HG03354 (cell line): ENCODE results near the gene ANKRD29.

Experiments used
- ATAC-seq: cut with Tn5 transposase; IDR thresholded peaks from one replicate; pipeline ENCODE4 v1.9.1; 2021; ENCODE audit warnings: mild to moderate bottlenecking; ENCODE audit not compliant: unreplicated experiment, poor library complexity, severe bottlenecking

The ANKRD29 gene

DNA sequence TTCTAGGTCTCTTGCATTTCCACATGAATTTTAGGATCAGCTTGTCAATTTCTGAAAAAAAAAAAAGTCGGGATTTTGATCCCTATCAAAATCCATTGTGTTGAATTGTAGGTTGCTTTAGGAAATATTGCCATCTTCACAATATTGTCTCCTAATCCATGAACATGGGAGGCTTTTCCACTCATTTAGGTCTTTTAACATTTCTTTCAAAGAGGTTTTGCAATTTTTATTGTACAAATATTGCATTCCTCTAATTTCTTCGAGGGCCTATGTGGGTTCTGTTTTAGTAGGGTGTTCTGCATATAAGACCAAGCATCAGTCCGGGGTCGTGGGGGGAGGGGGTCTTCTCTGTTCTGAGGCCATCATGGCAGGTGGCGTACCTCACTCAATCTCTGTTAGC, 25.8 kb upstream of the ANKRD29 start:
- no peak for ATAC-seq

DNA sequence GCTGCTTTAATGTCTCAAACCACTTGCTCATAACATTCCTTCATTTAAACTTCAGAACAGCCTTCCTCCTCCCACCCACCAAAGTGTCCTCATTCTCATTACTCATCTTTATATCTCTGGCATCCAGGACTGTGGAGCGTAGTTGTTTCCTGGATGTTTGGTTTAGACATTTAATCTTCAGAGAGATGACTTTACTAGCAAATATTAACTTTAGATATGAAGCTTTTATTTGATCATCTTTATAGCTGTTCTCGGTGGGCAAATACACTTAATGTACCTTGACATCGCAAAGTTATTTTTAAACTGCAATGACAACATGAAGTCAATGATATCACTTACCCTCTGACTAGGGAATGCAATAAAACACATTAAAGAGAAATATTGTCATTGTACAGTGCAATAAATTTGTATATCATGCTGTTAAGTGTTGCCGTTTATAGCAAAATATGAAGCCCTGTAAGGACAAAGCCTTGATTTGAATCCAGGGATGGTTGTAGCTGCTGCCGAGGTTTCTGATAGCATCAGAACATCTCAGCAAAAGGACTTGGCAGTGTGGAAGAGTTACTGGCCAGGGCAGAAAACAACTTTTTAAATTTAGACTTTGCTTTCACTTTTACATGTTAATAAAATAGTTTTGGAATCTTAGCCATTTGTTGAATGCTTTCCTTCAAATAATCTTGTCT, 21.9 kb upstream of the ANKRD29 start:
- ATAC-seq, result no peak

DNA sequence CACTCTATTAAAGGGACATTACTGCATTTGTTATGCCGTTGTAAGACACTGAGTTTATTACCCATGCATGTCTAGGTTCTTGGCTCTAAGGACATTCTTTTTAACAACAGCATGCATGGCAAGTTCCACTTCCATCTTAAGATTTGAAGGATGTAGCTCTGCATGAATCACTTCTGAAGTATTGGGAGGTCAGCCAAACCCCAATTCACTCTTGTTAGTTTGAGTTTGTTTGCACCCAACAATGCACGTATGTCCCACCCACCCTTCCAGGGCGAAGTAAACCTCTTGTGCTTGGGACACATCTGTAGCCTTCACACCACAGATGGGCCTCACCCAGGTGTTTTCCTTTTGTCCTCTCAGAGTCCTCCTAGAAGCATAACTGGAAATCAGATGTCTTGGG, 21.0 kb upstream of the ANKRD29 start:
- ATAC-seq, result no peak

DNA sequence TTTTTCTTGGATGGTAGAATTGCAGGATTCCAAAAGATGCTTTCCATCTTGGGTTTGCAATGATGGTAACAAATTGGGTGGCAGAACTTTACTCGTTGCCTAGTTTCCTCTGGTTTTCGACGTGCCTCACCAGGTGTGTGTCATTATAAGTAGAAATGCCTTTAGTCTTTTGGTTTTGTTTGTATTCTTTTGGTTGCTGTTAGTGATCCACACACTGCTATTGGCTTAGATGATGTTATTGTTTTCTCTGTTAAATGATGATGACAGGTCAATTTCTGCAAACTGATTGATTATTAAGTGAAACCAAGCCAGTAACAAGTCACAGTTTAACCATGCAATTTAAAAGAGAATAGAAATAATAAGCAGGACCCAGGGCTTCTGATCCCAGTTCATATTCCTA, 20.4 kb upstream of the ANKRD29 start:
- ATAC-seq, result no peak

DNA sequence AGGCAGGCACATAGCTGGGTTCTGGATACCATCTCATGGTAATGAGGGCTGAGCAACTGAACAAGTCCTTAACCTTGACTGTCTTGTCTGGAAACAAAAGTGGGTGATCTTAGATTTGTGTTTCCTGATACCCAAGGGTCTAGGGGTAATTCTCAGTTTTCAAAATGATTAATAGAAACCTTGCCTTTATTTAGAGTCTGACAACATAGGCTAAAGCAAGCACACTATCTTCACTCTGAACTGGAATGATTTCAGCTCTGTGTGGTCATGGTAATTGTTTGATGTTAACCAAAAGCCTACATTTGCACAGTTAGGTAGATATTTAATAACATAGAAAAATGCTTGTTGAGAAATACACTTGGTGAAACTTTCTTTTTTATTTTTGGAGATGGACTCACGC, 19.8 kb upstream of the ANKRD29 start:
- no peak for ATAC-seq

DNA sequence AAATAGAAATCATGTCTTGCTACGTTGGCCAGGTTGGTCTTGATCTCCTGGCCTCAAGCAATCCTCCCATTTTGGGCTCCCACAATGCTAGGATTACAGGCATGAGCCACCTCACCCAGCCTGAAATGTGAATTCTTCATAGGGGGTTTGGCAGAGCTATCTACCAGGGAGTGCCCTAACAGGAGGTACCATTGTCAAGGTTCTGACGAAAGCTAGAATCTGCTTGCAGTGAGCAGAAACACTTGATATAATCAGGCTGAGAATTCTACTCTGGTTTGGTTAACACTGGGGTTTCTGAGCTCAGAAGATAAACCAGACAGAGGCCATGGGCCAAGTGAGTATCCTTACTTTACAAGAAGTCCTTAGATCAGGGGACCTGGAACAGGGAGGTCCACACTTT, 19.3 kb upstream of the ANKRD29 start:
- ATAC-seq, result no peak

DNA sequence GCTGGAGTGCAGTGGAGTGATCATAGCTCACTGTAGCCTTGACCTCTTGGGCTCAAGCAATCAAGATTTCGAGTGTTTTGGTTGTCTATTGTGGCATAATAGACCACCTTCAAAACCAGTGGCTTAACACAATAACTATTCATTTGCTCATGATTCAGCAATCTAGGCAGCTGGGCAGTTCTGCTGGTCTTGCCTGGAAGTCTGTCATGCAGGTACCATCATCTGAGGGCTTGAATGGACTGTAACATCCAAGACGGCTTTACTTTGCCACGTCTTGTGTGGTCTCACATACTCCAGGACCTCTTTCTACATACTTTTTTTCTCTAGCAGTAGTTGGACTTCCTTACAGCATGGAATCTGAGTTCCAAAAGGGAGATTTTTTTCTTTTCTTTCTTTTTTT, 13.2 kb upstream of the ANKRD29 start:
- ATAC-seq, result no peak

DNA sequence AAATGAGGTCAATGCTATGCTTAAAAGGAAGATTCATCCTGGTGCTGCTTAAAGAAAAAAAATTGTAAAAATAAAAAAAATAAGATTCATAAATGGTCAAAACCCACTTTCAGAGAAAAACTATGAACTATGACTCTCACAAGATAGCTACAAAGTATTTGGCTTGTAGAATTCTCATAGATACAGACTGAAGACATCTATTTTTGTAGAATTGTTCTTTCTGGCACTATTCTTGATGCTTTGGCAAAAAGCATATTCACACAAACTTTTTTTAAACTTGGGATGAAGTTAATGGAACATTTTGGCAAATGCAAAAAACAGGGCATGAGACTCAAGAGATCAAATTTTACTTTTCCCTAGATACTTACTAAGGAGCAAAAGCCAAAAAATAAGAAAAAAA, 12.5 kb upstream of the ANKRD29 start:
- no peak for ATAC-seq

DNA sequence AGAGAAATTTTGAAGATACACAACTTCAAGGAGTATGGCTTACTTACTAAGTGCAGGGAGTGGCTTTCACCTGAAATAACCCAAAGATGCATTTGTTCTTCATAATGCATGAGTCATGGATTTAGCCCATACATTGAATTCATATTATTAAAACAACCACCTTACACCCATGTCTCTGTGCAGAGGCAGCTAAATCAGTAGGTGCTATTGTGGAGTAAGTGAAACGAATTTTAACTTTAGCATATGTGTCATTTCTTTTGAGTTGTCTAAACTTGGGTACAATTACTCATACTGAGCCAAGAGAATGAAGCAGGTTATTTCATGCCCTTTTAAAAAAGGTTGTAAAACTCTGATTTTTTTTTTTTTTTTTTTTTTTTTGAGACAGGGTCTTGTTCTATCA, 11.0 kb upstream of the ANKRD29 start:
- ATAC-seq, result no peak

DNA sequence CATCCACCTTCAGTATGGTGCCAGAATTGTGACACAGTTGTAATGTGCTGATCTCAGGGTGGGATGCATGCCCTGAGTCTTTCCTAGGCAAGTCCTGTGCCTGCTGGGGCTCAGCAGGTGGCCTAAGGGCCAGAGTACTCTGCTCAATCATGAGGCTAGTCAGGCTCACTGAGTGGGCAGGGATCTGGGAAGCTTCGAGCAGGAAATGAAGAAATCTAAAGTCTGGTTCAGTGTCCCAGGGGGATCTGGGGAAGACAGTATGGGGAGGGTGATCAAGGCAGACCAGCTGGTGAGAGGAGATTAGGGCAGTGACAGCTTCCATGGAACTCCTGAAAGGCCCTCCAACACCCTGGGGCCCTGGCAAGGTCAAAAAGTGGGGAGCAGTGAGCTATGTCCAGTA, 8.9 kb upstream of the ANKRD29 start:
- ATAC-seq, result no peak

DNA sequence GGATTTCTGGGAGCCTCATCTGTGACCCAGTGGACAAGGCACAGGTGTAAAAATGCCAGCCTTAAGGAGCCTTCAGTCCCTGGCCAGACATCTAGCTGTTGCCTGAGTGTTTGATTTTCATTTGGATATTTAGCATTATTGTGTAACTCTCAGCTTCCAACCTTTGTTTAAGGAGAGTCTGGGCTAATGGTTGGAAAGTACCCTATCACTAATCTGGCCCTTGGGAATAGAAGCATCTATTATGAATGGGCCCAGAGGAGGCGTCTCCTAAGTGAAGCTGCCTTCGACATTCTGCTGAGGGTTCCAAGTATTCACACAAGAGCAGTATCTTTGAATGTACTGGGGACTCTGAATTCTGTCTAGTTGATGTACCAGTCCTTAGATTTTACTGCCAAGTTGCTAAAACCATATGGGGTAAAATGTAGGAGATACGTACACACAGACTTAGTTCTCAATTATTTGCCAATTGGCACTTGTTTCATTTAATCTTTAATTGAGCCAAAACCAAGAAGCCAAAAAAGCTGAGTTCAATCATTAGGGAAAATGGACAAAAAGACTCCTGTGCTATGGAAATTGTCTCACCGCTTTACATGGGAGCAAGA, 7.2 kb upstream of the ANKRD29 start:
- ATAC-seq, result no peak

DNA sequence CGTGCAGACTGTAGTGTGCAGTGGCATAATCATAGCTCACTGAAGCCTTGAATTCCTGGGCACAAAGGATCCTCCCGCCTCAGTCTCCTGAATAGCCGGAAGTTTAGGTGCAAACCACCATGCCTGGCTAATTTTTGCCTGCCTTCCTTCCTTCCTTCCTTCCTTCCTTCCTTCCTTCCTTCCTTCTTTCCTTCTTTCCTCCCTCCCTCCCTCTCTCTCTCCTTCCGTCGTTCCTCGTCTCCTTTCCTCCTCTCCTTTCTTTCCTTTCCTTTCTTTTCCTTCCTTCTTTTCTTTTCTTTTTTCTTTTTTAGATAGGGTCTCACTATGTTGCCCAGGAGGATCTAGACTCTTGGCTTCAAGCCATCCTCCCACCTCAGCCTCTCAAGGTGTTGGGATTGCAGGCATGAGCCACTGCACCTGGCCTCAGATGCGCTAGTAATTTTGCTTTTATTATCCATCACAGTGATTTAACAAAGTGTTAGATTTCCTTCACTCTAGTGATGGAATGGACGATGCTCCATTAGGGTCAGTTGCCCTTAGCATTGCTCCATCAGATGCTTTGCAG, 6.6 kb upstream of the ANKRD29 start:
- ATAC-seq, result no peak

DNA sequence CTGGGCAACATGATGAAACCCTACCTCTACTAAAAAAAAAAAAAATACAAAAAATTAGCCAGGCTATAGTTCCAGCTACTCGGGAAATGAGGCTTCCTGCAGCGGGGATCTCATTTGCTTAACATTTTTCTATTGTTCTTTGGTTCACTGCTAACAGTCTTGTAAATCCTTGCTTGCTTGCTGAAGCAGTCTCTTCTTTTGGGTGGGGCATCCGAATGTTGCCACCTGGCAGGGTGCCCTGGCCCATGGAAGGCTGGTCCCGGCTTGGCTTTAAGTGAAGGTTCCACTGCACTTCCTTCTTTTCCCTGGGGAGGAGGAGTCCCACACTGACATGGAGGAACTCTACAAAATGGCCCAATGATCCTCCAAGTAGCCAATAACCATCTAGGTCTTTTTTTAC, 6.0 kb upstream of the ANKRD29 start:
- no peak for ATAC-seq

DNA sequence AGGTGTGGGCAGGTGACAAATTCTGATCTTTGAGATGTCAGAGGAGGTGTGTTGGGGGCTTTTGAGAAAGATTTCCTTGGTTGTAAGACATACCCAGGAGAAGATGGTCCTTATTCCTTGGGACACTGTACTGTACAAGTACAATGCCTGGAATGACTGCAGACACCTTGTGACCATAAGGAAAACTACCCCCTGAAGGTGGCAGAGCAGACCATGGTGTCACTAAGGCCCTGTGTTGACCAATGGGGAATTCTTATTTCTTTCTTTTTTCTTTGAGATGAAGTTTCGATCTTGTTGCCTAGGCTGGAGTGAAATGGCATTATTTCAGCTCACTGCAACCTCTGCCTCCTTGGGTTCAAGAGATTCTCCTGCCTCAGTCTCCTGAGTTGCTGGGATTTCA, 4.4 kb upstream of the ANKRD29 start:
- no peak for ATAC-seq

DNA sequence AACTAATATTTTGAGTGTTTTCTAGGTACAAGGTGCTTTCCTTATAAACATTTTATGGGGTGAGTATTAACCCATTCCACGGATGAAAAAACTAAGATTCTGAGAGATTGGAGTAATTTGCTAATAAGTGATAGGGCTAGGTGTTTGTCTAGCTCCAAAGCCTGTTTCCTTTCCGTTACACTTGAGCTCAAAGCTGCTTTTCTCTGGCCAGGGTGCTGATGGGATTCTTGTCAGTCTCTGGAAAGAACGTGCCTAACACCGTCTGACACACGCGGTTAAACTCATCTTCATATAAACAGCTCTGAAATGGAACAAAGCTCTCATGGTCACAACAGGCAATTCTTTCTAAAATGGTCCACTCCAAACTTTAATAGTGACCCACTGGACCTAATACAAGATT, 2.0 kb upstream of the ANKRD29 start:
- no peak for ATAC-seq

DNA sequence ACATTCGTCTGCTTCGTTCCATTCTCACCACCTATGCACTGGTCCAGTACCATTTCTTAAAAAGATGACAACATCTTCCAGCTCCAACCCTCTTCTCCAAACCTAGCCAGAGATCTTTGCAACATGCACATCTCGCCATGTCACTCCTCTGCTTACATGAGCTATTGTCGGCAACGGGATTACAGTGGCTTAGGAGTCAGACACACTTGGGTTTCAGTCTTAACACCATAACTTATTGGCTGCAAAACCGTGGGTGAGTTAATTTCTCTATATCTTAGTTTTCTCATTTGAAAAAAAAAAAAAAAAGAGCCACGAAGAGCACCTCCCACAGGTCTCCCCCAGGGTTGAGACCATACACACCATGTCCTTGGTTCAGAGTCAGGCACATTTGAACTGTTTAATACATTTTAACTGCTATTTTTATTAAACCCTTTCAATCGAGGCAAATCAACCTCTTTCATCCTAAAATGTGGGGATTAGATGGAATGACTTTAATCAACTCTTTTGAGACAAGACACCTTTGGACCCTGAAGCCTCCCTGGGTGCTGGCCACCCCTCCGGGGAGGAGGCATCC, 889 bp downstream of the ANKRD29 start:
- ATAC-seq, result no peak

DNA sequence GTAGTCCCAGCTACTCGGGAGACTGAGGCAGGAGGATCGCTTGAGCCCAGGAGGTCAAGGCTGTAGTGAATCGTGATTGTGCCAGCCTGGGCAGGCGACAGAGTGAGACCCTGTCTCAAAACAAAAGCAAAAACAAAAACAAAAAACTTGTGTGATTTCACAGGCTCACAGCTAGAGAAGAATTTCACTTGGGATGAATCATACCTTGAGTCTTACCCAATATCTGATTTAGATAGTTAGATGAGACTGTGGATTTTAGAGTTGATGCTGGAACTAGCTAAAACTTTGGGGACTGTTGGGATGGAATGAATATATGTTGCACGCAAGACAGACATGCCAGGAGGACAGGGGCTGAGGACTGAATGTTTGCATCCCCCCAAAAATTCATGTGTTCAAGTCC, 4.4 kb downstream of the ANKRD29 start:
- ATAC-seq, result no peak

DNA sequence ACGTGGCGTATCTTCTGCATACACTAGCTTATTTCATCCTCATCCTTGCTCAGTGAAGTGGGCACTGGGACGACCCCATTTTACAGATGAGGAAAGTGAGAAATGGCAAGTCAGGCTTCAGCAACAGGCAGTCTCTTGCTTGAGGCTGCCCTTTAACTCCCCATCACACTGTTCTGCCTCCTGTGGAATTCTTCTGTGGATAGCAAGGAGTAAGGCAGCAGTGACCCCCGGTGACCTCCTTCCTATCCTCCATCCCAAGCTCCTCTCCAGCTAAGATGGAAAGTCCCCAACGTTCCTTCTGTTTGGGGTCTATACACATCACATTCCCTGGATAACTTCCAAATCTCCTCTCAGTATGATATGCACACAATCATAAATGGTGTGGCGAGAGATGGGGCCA, 10.5 kb downstream of the ANKRD29 start:
- no peak for ATAC-seq

DNA sequence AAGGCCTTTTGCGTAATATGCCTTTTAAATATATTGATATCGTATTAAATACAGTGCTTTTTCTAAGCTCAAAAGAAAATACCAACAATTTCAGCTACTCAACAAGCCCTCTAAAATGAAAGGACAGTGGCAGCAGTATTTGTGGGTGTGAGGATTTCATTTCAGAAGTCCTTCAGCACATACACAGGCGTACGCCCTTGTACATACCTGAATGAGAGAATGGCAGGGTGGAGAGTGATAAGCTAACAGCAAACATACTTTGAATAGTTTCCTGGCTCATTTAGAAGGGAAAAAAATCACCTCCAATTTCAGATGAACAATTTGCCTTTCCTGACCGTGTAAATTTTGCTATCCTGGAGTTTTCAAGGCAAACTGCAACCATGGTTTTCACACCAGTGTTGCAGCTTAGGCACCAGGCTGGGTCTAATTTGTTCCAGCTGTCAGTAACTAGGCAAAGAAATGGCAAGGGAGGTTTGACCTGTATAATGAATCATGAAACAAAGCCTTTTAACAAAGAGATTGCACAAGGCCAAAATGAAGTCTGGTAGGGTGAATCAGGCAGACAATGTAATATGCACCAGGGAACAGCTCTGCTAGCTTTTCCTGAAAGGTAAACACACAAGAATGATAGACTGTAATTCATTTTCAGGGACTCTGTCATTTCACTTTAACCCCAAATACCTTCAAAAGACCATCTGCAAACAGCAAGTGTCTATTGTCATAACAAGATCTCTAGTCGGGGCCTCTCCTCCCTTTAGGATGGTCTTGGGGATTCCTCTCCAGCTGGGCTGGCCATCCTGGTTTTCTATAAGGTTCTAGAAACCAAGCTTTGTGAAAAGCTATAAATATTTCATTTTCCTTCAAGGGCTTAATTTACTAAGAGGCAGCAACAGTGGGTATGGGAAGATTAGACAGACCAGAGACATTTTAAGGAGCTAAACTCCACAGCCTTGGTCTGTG, 11.5 kb downstream of the ANKRD29 start:
- no peak for ATAC-seq

DNA sequence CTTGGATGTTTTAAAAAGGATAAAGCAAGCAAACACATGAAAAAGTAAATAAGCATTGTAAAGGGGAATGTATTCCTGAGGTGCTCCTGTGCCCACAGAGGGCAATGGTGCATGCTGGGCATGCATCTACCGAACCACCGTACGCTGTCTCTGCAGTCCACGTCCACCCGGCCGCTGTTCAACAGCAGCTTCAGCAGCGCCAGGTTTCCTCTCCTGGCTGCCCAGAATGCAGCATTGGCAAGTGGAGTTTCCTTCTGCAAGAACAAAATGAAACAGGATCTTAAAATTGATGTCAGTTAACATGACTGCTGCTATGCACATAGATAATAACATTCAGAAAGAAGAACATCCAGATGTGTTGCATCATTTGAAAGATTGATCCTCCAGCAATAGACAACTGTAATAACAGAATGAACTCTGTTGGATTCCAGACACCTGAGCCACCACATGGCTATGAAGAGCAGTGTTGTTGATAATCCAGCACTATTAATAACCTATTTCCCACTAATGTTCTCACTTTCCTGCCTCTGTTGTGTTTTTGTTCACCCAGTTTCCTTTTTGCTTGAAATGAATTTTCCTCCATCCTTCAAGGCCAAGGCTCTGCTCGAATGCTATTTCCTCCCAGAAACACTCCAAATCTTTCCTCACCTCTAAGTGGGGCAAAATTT, 13.6 kb downstream of the ANKRD29 start:
- no peak for ATAC-seq
